Thoracic aorta (tissue), 2 donors: Measurements from ENCODE around the gene RAMP3. TPM values are rescaled to one million over a fixed set of nuclear protein-coding genes. Genes with fewer than 3 reads are reported as not detected.
"Not testable (repeated sequence)": the region's sequence is repeated elsewhere in the genome, so short reads cannot be mapped to it uniquely, and the experiment has no call there.

Experiments used
- ATAC-seq: fragments of 150-250 bp; one replicate; pipeline ENCODE4 v1.8.0; 2017; ENCODE audit warnings: low read depth; ENCODE audit not compliant: insufficient number of reproducible peaks, low FRiP score
- DNase-seq: peaks from one replicate; pipeline ENCODE4 v3.0.0-alpha.2; 2020; ENCODE audit warnings: low spot score
- H3K27ac ChIP-seq, 2 donors: fragments of 200-600 bp; sonication (generic); 1 replicate in 1 of 2; 2 replicates in 1 of 2; pipeline ENCODE4 v1.5.1; 2016; ENCODE audit warnings: mild to moderate bottlenecking in 2 of 2, moderate library complexity in 2 of 2
- H3K27me3 ChIP-seq: fragments of 200-600 bp; sonication (generic); replicated peaks from 2 replicates; pipeline ENCODE4 v1.6.0; 2016; ENCODE audit warnings: mild to moderate bottlenecking; ENCODE audit not compliant: insufficient read depth
- H3K36me3 ChIP-seq: fragments of 200-600 bp; sonication (generic); one replicate; pipeline ENCODE4 v1.5.1; 2016
- H3K4me1 ChIP-seq, 2 donors: fragments of 200-600 bp; sonication (generic); 1 replicate in 1 of 2; 2 replicates in 1 of 2; pipeline versions ENCODE4 v1.5.1 to v1.6.0; 2016; ENCODE audit warnings: low read depth in 2 of 2, mild to moderate bottlenecking in 1 of 2; ENCODE audit not compliant: control insufficient read depth in 1 of 2
- H3K4me3 ChIP-seq: fragments of 200-600 bp; sonication (generic); 2 replicates; pipeline ENCODE4 v1.5.1; 2016; ENCODE audit warnings: mild to moderate bottlenecking
- H3K9me3 ChIP-seq: fragments of 200-600 bp; sonication (generic); 2 replicates; pipeline ENCODE4 v1.5.1; 2016
- CTCF ChIP-seq: fragments of 200-600 bp; sonication (generic); IDR thresholded peaks from one replicate; pipeline ENCODE4 v1.5.1; 2019; ENCODE audit warnings: antibody characterized with exemption
- total RNA-seq, 2 donors: library from RNA; depleted of rRNA; stranded (reverse); fragments of >200 nt; gene quantifications; one replicate each; pipeline versions ENCODE4 v1.1.0 to v1.2.3, GENCODE V29; 2016

RAMP3 gene
- total RNA-seq, 2 donors from 2014 or later: 76.5 to 123 TPM

GRCh38 chr7:45153233-45153632, 4.4 kb upstream of the RAMP3 start:
- no peak for DNase-seq

GRCh38 chr7:45153861-45154260, 3.7 kb upstream of the RAMP3 start:
- H3K4me3 ChIP-seq, H3K9me3 ChIP-seq, H3K36me3 ChIP-seq, H3K27me3 ChIP-seq, H3K27ac ChIP-seq, DNase-seq, ATAC-seq, H3K4me1 ChIP-seq: not testable (repeated sequence)

More at GRCh38 chr7:45153233-45153632, 4.4 kb upstream of the RAMP3 start:
- Histone ChIP-seq H3K4me1 (no peaks in the 10 kb centered on the region), H3K36me3 (no peaks in the 10 kb centered on the region), H3K27ac (no peak overlapping the region), H3K9me3 (no peaks in the 10 kb centered on the region), H3K27me3 (no peaks in the 10 kb centered on the region), H3K4me3 (no peak overlapping the region)
- TF ChIP-seq CTCF: no peak
- ATAC-seq: no peak

- Histone ChIP-seq H3K27me3 (no peaks in the 10 kb centered on the region), H3K4me3 (no peak overlapping the region), H3K4me1 (no peaks in the 10 kb centered on the region), H3K9me3 (no peaks in the 10 kb centered on the region), H3K36me3 (no peaks in the 10 kb centered on the region), H3K27ac (no peak overlapping the region)
- no peak for ATAC-seq
- no peak for DNase-seq
- no peak for TF ChIP-seq CTCF
Measured at GRCh38 chr7:45155357-45155900, 2.2 kb upstream of the RAMP3 start.

- Histone ChIP-seq H3K4me1 (no peaks in the 10 kb centered on the region), H3K27me3 (no peaks in the 10 kb centered on the region), H3K9me3 (no peaks in the 10 kb centered on the region), H3K27ac (no peak overlapping the region), H3K36me3 (no peaks in the 10 kb centered on the region), H3K4me3 (no peak overlapping the region)
- TF ChIP-seq CTCF: no peak
- DNase-seq: no peak
- ATAC-seq: no peak
Measured at GRCh38 chr7:45155941-45156340, 1.6 kb upstream of the RAMP3 start.

GRCh38 chr7:45156516-45157272, 897 bp upstream of the RAMP3 start:
- ATAC-seq (no peak), DNase-seq (no peak)
- H3K4me3 ChIP-seq: no peak overlapping the region
- H3K27me3 ChIP-seq: no peaks in the 10 kb centered on the region
- no peak for TF ChIP-seq CTCF
- no peaks in the 10 kb centered on the region for H3K36me3 ChIP-seq
- no peaks in the 10 kb centered on the region for H3K9me3 ChIP-seq
- no peak overlapping the region for H3K27ac ChIP-seq
- no peaks in the 10 kb centered on the region for H3K4me1 ChIP-seq
